HEK293T (cell line): ENCODE measurements around the gene SMYD5.

Source experiments
- CTCF ChIA-PET: fragments of 350-600 bp; formaldehyde crosslinking; extraction: SDS; loops from one replicate; lab custom pipeline; 2021; ENCODE audit warnings: antibody characterized with exemption, inconsistent platforms; lab: Yijun Ruan, JAX
- POLR2A ChIA-PET: fragments of 350-600 bp; formaldehyde crosslinking; extraction: SDS; loops from one replicate; lab custom pipeline; 2020; ENCODE audit warnings: antibody characterized with exemption, inconsistent platforms; lab: Yijun Ruan, JAX
- DNase-seq: peaks from one replicate; pipeline ENCODE4 v3.0.0; 2012; ENCODE audit warnings: mixed read lengths; ENCODE audit errors: extremely low spot score
- ARNT ChIP-seq: fragments of 450-650 bp; IDR thresholded peaks from 2 replicates; pipeline ENCODE4 v1.6.1; 2017; ENCODE audit warnings: mild to moderate bottlenecking
- BHLHE40 ChIP-seq: fragments of 450-650 bp; IDR thresholded peaks from 2 replicates; pipeline ENCODE4 v1.6.1; 2016; ENCODE audit warnings: mild to moderate bottlenecking, moderate library complexity, borderline replicate concordance
- CTBP1 ChIP-seq: fragments of 450-650 bp; IDR thresholded peaks from 2 replicates; pipeline ENCODE4 v1.6.1; 2016; ENCODE audit warnings: borderline replicate concordance
- ELF4 ChIP-seq: fragments of 450-650 bp; IDR thresholded peaks from 2 replicates; pipeline ENCODE4 v1.6.1; 2017; ENCODE audit warnings: antibody characterized with exemption
- FOXA1 ChIP-seq: fragments of 450-650 bp; IDR thresholded peaks from 2 replicates; pipeline ENCODE4 v1.6.1; 2016; ENCODE audit warnings: mild to moderate bottlenecking
- FOXK2 ChIP-seq: fragments of 450-650 bp; IDR thresholded peaks from 2 replicates; pipeline ENCODE4 v1.6.1; 2016; ENCODE audit warnings: mild to moderate bottlenecking
- FOXM1 ChIP-seq: fragments of 450-650 bp; IDR thresholded peaks from 2 replicates; pipeline ENCODE4 v1.6.1; 2017; ENCODE audit warnings: mild to moderate bottlenecking, borderline replicate concordance
- HDGF ChIP-seq: fragments of 450-650 bp; IDR thresholded peaks from 2 replicates; pipeline ENCODE4 v1.6.1; 2017; ENCODE audit warnings: antibody characterized with exemption, borderline replicate concordance
- L3MBTL2 ChIP-seq: fragments of 450-650 bp; conservative IDR thresholded peaks from 2 replicates; pipeline ENCODE4 v1.6.1; 2016; ENCODE audit warnings: mild to moderate bottlenecking
- LEF1 ChIP-seq: fragments of 450-650 bp; IDR thresholded peaks from 2 replicates; pipeline ENCODE4 v1.6.1; 2017; ENCODE audit warnings: mild to moderate bottlenecking, borderline replicate concordance
- NFRKB ChIP-seq: fragments of 450-650 bp; IDR thresholded peaks from 2 replicates; pipeline ENCODE4 v1.6.1; 2016; ENCODE audit warnings: mild to moderate bottlenecking, moderate library complexity
- SP1 ChIP-seq: fragments of 450-650 bp; IDR thresholded peaks from 2 replicates; pipeline ENCODE4 v1.6.1; 2017
- TARDBP ChIP-seq: fragments of 450-650 bp; IDR thresholded peaks from 2 replicates; pipeline ENCODE4 v1.6.1; 2016
- ZNF384 ChIP-seq: fragments of 450-650 bp; IDR thresholded peaks from 2 replicates; pipeline ENCODE4 v1.6.1; 2016
- TF ChIP-seq, protein P1 (sequence below): fragments of 450-650 bp; IDR thresholded peaks from 2 replicates; pipeline ENCODE4 v1.6.1; 2016

Gene SMYD5

GRCh38 chr2:73174941-73175662 lies 38.9 kb upstream of the SMYD5 start:
- CTCF ChIA-PET, result no interaction called here
- TF ChIP-seq ELF4 (no peak), CTBP1 (no peak), NFRKB (no peak), BHLHE40 (no peak), FOXM1 (no peak), SP1 (no peak), ZNF384 (no peak), FOXA1 (no peak), HDGF (no peak), ARNT (no peak), FOXK2 (no peak), LEF1 (no peak), L3MBTL2 (no peak), TARDBP (no peak)
- TF ChIP-seq, protein P1, sequence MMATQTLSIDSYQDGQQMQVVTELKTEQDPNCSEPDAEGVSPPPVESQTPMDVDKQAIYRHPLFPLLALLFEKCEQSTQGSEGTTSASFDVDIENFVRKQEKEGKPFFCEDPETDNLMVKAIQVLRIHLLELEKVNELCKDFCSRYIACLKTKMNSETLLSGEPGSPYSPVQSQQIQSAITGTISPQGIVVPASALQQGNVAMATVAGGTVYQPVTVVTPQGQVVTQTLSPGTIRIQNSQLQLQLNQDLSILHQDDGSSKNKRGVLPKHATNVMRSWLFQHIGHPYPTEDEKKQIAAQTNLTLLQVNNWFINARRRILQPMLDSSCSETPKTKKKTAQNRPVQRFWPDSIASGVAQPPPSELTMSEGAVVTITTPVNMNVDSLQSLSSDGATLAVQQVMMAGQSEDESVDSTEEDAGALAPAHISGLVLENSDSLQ, result no peak
- DNase-seq, result no peak
- POLR2A ChIA-PET, result no interaction called here

DNA sequence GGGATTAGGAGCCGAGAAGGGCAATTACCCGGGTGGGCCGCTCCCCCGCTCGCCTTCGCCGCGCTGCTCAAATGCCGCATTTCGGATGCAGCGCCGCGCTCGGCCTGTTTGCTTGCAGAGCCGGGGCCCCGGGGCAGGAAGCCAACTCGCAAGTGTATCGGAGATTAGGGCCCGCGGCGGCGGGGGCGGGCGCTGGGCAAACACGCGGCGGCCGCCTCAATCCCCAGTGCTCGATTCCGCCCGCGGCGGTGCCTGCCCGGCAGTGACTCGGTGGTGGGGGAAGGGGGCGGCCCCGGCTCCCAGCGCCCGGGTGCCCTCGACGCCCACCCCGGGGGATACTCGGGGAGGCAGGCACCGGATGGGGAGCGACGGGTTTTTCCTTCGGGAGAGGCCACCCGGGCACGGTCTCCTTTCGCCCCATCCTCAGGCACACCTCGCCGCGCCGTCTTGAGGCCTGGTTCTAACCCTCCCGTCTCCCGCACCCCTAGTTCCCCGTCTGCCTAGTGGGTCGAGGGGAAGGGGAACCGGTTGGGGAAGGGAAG lies 38.3 kb upstream of the SMYD5 start:
- CTCF ChIA-PET, result no interaction called here
- TF ChIP-seq TARDBP (no peak), FOXM1 (no peak), SP1 (no peak), L3MBTL2 (0 out of 2 replicates have a peak, but pooled peaks have one; percentile 17)
- POLR2A ChIA-PET, result interaction anchor here (1.4 to 1.8 kb wide), 3 partner anchors 37 to 283 kb away, joined by 3 to 7 read pairs (median 3); no protein-coding TSS in a partner anchor
- peak; percentile 44 for DNase-seq

- ChIA-PET POLR2A (interaction anchor here (1.4 to 1.8 kb wide), 4 partner anchors 36 to 283 kb away, joined by 3 to 7 read pairs (median 3); no protein-coding TSS in a partner anchor), CTCF (interaction anchor here (0.8 to 1.9 kb wide), 9 partner anchors 10 to 283 kb away, joined by 3 to 13 read pairs (median 4); partner anchors contain the start of gene EMX1)
- DNase-seq, result no peak
- TF ChIP-seq BHLHE40 (no peak), ZNF384 (no peak), FOXA1 (no peak), FOXM1 (no peak), SP1 (no peak), LEF1 (no peak), ELF4 (no peak), HDGF (no peak), TARDBP (no peak), CTBP1 (no peak), FOXK2 (no peak)
- TF ChIP-seq, protein P1, result no peak
These were observed 37.7 kb upstream of the SMYD5 start for GRCh38 chr2:73176205-73176880.

DNA sequence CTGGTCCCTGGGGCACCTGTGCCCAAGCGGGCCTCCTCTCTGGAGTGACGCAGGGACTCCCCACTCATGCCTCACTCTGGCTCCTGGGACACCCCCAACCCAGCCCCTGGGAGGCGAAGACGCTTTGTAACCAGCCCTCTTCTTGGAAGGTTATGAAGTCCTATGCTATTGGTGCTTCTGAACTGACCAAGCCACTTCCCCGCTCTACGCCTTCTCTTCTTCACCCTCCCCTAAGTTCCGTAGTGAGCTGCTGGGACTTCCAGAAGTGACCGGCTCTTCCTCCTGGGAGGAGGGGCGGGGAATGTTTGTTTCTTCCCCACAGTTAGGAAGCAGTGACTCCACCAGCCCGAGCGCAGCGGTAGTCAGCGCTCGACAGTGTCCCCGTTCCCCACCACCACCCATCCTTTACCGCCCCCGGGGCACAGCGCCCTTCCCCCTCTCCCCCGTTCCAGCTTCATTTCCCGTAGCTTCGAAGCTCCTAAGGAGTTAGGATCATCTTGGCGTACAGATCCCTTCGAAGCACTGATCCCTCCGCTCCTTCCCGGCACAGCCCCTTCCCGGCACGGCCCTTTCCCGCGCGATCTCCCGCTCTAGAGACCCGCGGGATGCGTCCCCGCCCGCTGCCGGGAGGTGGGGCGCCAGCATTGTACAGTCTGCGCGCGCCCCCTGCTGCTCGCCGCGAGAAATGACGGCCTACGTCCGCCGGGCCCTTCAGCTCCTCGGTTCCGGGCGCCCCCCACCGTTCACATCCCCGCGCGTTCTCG lies 37.0 kb upstream of the SMYD5 start:
- CTCF ChIA-PET, result interaction anchor here (0.6 to 1.9 kb wide), 20 partner anchors 9 to 491 kb away, joined by 3 to 13 read pairs (median 4); partner anchors contain the start of genes EMX1, SFXN5 and SPR
- peak; percentile 94 for DNase-seq
- POLR2A ChIA-PET, result interaction anchor here (0.6 to 1.8 kb wide), 6 partner anchors 18 to 284 kb away, joined by 3 to 7 read pairs (median 3); no protein-coding TSS in a partner anchor
- TF ChIP-seq FOXA1 (no peak), FOXK2 (no peak), L3MBTL2 (peak; percentile 98), FOXM1 (0 out of 2 replicates have a peak, but pooled peaks have one; percentile 19)

GRCh38 chr2:73177645-73178255 lies 36.3 kb upstream of the SMYD5 start:
- TF ChIP-seq FOXA1, result no peak
- TF ChIP-seq LEF1, result no peak
- TF ChIP-seq ZNF384, result no peak
- no peak for TF ChIP-seq CTBP1
- TF ChIP-seq NFRKB, result no peak
- no peak for TF ChIP-seq FOXK2
- TF ChIP-seq, protein P1, result no peak
- TF ChIP-seq BHLHE40, result no peak
- TF ChIP-seq SP1, result no peak
- CTCF ChIA-PET, result interaction anchor here (0.6 to 1.9 kb wide), 20 partner anchors 8 to 491 kb away, joined by 3 to 13 read pairs (median 4); partner anchors contain the start of genes EMX1, SFXN5 and SPR
- POLR2A ChIA-PET, result interaction anchor here (0.6 to 1.8 kb wide), 4 partner anchors 17 to 91 kb away, joined by 3 to 7 read pairs (median 3); no protein-coding TSS in a partner anchor
- DNase-seq, result no peak
